ENCODE data around the gene SSBP2. TPM values are rescaled to one million over a fixed set of nuclear protein-coding genes. Genes with fewer than 3 reads are reported as not detected.

Gene SSBP2
- total and polyA plus RNA-seq, 2 of the 8 experiments (the other 6 are each of a cell fraction or from before 2014, with no cell fraction given): 21.5 to 36.2 TPM

DNA sequence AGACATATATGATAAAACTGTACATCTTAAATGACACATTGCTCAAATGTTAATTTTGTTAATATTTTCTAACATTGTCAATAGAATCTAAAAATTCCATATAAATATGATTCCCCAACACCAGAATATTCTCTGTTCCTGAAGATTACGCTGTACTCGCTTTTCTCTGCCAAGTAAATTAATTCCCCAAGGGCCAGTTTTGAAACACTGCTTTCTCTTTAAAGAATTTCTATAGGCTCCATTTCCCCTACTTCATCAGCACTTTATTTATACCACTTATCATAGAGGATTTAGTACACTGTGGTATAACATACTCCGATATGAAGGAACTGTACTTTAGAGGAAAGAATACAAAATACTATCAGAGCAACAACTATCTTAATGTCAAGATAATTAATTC lies 255.6 kb downstream of the SSBP2 start:
- DNase-seq (ENCODE audit: low read depth in 1 of 2, low spot score in 2 of 2) (no peak), FAIRE-seq (no peak)
- Histone ChIP-seq H3K36me3 (ENCODE audit: control insufficient read depth in 2 of 4, insufficient read depth in 4 of 4, low read length in 3 of 4) (no peaks in the 10 kb centered on the region), H2BK5ac (ENCODE audit: low read depth, low read length) (no peak overlapping the region), H2AK5ac (ENCODE audit: low read depth, low read length) (no peak overlapping the region), H2BK15ac (ENCODE audit: low read length) (no peak overlapping the region), H4K5ac (ENCODE audit: insufficient read length, low read depth, low read length) (no peak overlapping the region), H3K79me2 (ENCODE audit: control insufficient read depth in 1 of 2, insufficient read depth in 2 of 2, low read length in 2 of 2) (no peaks in the 10 kb centered on the region), H3K14ac (ENCODE audit: insufficient read length) (no peak overlapping the region), H4K91ac (replicated peaks; ENCODE audit: insufficient read length, low read length) (no peak overlapping the region), H3K27me3 (replicated peaks in 1 of 4; ENCODE audit: control insufficient read depth in 3 of 4, extremely low read depth in 1 of 4, insufficient read depth in 3 of 4, low read length in 3 of 4) (no peaks in the 10 kb centered on the region), H2BK12ac (ENCODE audit: low read depth, low read length) (no peak overlapping the region), H3K4me3 (ENCODE audit: extremely low read depth in 1 of 4, insufficient read depth in 2 of 4, low read depth in 3 of 4, low read length in 4 of 4) (no peak overlapping the region), H3K79me1 (ENCODE audit: low read depth, low read length) (no peaks in the 10 kb centered on the region), H2AFZ (ENCODE audit: low read length) (no peak overlapping the region), H3K9me3 (ENCODE audit: insufficient read depth in 2 of 2, low read depth in 1 of 2, low read length in 1 of 2) (no peaks in the 10 kb centered on the region), H3K23ac (ENCODE audit: insufficient read length) (no peak overlapping the region), H3K9ac (replicated peaks in 1 of 4; ENCODE audit: extremely low read depth in 1 of 4, low read depth in 3 of 4, low read length in 3 of 4) (no peak overlapping the region), H3K4ac (replicated peaks; ENCODE audit: insufficient read length, low read depth, low read length) (no peak overlapping the region), H3K18ac (ENCODE audit: extremely low read depth, low read length) (no peak overlapping the region), H3K27ac (ENCODE audit: low read depth, low read length) (no peak overlapping the region), H3K4me2 (ENCODE audit: insufficient read depth in 1 of 2, low read depth in 2 of 2, low read length in 2 of 2) (no peak overlapping the region), H3K56ac (replicated peaks; ENCODE audit: insufficient read length, low read depth, low read length) (no peak overlapping the region), H2BK120ac (replicated peaks; ENCODE audit: low read depth, low read length) (no peak overlapping the region), H2BK20ac (ENCODE audit: low read length) (no peak overlapping the region), H4K8ac (ENCODE audit: extremely low read depth, insufficient read depth, low read length) (no peak overlapping the region), H3K23me2 (ENCODE audit: low read depth, low read length) (no peaks in the 10 kb centered on the region), H3K4me1 (replicated peaks in 1 of 4; ENCODE audit: control insufficient read depth in 3 of 4, insufficient read depth in 4 of 4, low read length in 3 of 4) (no peaks in the 10 kb centered on the region), H4K20me1 (replicated peaks in 1 of 2; ENCODE audit: control insufficient read depth in 1 of 2, insufficient read depth in 2 of 2, low read length in 2 of 2) (no peaks in the 10 kb centered on the region)
- TF ChIP-seq CREB1 (IDR thresholded peaks at IDR 0.05) (no peak), GTF2F1 (IDR thresholded peaks at IDR 0.05; ENCODE audit: borderline replicate concordance, low read depth, low read length) (no peak), CEBPB (IDR thresholded peaks at IDR 0.05; ENCODE audit: low read depth, low read length) (no peak), TCF12 (IDR thresholded peaks at IDR 0.05; ENCODE audit: low read depth, low read length) (no peak), TBP (IDR thresholded peaks at IDR 0.05; ENCODE audit: low read depth, low read length) (no peak), PHF8 (conservative IDR thresholded peaks at IDR 0.05; ENCODE audit: low read depth, low read length) (no peak), SIX5 (IDR thresholded peaks at IDR 0.05; ENCODE audit: low read depth, low read length) (no peak), SUZ12 (IDR thresholded peaks at IDR 0.05; ENCODE audit: low read length) (no peak), KDM5A (IDR thresholded peaks at IDR 0.05; ENCODE audit: low read length) (no peak), RXRA (IDR thresholded peaks at IDR 0.05; ENCODE audit: insufficient read depth, low read depth, low read length) (no peak), CTBP2 (IDR thresholded peaks at IDR 0.05; ENCODE audit: borderline replicate concordance, insufficient read depth, insufficient read length, low read length) (no peak), BRCA1 (IDR thresholded peaks at IDR 0.05; ENCODE audit: low read depth, low read length) (no peak), SP4 (IDR thresholded peaks at IDR 0.05; ENCODE audit: low read length) (no peak), GABPA (IDR thresholded peaks at IDR 0.05; ENCODE audit: borderline replicate concordance, insufficient read depth, low read length) (no peak)
- TF ChIP-seq, protein P1, sequence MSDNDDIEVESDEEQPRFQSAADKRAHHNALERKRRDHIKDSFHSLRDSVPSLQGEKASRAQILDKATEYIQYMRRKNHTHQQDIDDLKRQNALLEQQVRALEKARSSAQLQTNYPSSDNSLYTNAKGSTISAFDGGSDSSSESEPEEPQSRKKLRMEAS (IDR thresholded peaks at IDR 0.05): no peak
- ChIA-PET POLR2A (ENCODE audit: partially characterized antibody) (no interaction called here), CTCF (ENCODE audit: partially characterized antibody) (interaction anchor here (0.6 to 1.2 kb wide), 2 partner anchors 12 to 15 kb away, joined by 3 to 4 read pairs; no protein-coding TSS in a partner anchor)
- 91% methylated on average over 3 of the region's 3 CpGs; no CpG with 5 or more reads in 1 of the 2 experiments for WGBS, 2 experiments (ENCODE audit: extremely low coverage in 1 of 2, insufficient coverage in 1 of 2, insufficient read length in 1 of 2, insufficient replicate concordance in 2 of 2, low coverage in 1 of 2, low lambda C conversion rate in 2 of 2, missing lambda C conversion rate in 1 of 2)
